Esophagus squamous epithelium (tissue), 5 donors: ENCODE results near the gene TNS1. TPM values are rescaled to one million over a fixed set of nuclear protein-coding genes. Genes with fewer than 3 reads are reported as not detected.
A peak's percentile ranks its signal among the peaks of the same experiment; 100 is the strongest.

ENCODE experiments used
- DNase-seq: peaks from one replicate; lab custom pipeline; 2025; lab: John Stamatoyannopoulos, UW
- H3K27ac ChIP-seq, 4 donors: fragments of 200-600 bp; sonication (generic); one replicate each; pipeline ENCODE4 v1.5.1; 2016 to 2019; ENCODE audit warnings: mild to moderate bottlenecking in 1 of 4
- H3K27me3 ChIP-seq, 4 donors: fragments of 200-600 bp; sonication (generic); 1 replicate in 3 of 4; 2 replicates in 1 of 4; pipeline versions ENCODE4 v1.5.1 to v1.6.0; 2017 to 2021; ENCODE audit warnings: antibody characterized with exemption in 1 of 4
- H3K36me3 ChIP-seq, 3 donors: fragments of 200-600 bp; sonication (generic); one replicate each; pipeline ENCODE4 v1.5.1; 2016 to 2019
- H3K4me1 ChIP-seq, 3 donors: fragments of 200-600 bp; sonication (generic); one replicate each; pipeline ENCODE4 v1.5.1; 2017 to 2019
- H3K4me3 ChIP-seq, 4 donors: fragments of 200-600 bp; sonication (generic); 1 replicate in 3 of 4; 2 replicates in 1 of 4; pipeline ENCODE4 v1.5.1; 2016 to 2019; ENCODE audit warnings: mild to moderate bottlenecking in 2 of 4, moderate library complexity in 1 of 4
- H3K9me3 ChIP-seq, 3 donors: fragments of 200-600 bp; sonication (generic); one replicate each; pipeline ENCODE4 v1.5.1; 2016 to 2019
- POLR2A ChIP-seq, 4 donors: fragments of 450-650 bp; IDR thresholded peaks; one replicate each; pipeline ENCODE4 v1.6.1; 2017; ENCODE audit warnings: antibody characterized with exemption in 4 of 4, mild to moderate bottlenecking in 4 of 4, moderate library complexity in 3 of 4
- WGBS, 2 donors: methylation state at CpG; one replicate each; pipeline ENCODE4 v1.1.5; 2018; 5-methylcytosine and 5-hydroxymethylcytosine counted together
- intact Hi-C: fragments of 100-400 bp; cut with DNase I; formaldehyde crosslinking; loops from one replicate; pipeline ENCODE4 v1.15.0; 2022
- total RNA-seq, 4 donors: library from RNA; depleted of rRNA; stranded (reverse); fragments of >200 nt; gene quantifications; one replicate each; pipeline ENCODE4 v1.1.0, GENCODE V29; 2016
- TF ChIP-seq, protein P1 (sequence below), 6 experiments: fragments of 450-650 bp in 4 of 6; fragments of 200-600 bp in 2 of 6; sonication (generic) in 2 of 6; IDR thresholded peaks; one replicate each; pipeline ENCODE4 v1.5.1; 2016 to 2019; ENCODE audit warnings: antibody characterized with exemption in 6 of 6, mild to moderate bottlenecking in 4 of 6, moderate library complexity in 4 of 6
- donor health status: DM: yes; HTN: yes; CAD: no.

Gene TNS1
- total RNA-seq, 4 donors from 2014 or later: 34.7 to 201 (median 59.2) TPM

DNA sequence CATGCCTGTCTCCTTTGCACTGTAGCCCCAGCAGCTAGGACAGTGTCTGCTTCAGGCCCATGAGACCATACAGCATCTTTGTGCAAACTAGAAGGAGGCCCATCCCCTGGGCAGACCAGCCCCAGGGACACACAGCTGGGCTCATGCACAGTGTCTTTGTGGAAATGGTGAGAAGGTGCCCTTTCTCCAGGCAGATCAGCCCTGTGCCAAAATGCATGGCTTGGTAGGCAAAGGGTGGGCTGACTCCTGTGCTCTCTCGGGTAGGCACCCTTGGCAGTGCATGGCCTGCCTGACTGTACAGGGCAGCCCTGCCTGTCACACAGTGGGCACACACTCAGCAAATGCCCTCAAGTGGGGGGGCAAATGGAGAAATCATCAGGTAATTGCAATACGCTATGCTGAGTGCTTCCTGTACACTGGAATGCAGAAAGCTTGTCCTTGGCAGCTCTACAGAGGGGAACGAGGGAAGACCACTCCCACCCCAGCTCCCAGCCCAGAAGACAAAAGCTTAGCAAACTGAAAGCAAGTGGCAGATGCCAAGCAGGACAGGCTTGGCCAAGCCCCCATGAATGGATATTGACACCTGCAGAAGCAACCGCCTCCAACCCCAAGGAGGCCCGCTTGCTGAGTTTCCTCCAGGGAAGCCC, 21.6 kb downstream of the TNS1 start:
- DNase-seq: no peak
- 21 to 33% methylated on average over 2 to 3 of the region's 5 CpGs for WGBS, 2 donors
- H3K9me3 ChIP-seq: no peaks in the 10 kb centered on the region
- TF ChIP-seq, protein P1, sequence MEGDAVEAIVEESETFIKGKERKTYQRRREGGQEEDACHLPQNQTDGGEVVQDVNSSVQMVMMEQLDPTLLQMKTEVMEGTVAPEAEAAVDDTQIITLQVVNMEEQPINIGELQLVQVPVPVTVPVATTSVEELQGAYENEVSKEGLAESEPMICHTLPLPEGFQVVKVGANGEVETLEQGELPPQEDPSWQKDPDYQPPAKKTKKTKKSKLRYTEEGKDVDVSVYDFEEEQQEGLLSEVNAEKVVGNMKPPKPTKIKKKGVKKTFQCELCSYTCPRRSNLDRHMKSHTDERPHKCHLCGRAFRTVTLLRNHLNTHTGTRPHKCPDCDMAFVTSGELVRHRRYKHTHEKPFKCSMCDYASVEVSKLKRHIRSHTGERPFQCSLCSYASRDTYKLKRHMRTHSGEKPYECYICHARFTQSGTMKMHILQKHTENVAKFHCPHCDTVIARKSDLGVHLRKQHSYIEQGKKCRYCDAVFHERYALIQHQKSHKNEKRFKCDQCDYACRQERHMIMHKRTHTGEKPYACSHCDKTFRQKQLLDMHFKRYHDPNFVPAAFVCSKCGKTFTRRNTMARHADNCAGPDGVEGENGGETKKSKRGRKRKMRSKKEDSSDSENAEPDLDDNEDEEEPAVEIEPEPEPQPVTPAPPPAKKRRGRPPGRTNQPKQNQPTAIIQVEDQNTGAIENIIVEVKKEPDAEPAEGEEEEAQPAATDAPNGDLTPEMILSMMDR (IDR thresholded peaks at IDR 0.05): no peak
- no peak for TF ChIP-seq POLR2A (IDR thresholded peaks at IDR 0.05)
- no peak overlapping the region for H3K4me3 ChIP-seq
- peaks cover 0 to 9% (median 0%) of the 10 kb centered on the region in 3 donors for H3K36me3 ChIP-seq
- peak overlapping the region; percentile 51 to 94 (median 87) for H3K27ac ChIP-seq
- H3K27me3 ChIP-seq: no peaks in the 10 kb centered on the region
- peaks cover 29 to 59% (median 40%) of the 10 kb centered on the region in 3 donors for H3K4me1 ChIP-seq
- intact Hi-C loops: no loop called here

DNA sequence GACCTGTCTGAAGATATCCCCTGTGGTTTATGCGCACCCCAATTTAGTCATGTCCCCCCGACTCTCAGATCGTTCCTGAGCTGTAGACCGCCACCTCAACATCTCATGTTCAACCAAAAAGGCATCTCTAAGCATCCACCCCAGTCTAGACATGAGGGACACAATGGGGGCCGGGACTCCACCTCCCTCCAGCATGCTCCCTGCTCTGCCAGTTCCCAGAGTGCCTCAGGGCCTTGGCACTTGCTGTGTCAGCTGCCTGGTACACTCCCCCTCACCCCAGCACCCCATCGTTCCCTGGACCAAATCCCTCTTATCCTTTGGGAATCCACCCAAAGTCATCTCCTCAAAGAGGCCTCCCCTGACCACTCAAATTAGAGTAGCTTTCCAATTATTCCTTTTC, 22.2 kb downstream of the TNS1 start:
- Histone ChIP-seq H3K4me1 (peaks cover 29 to 63% (median 40%) of the 10 kb centered on the region in 3 donors), H3K9me3 (no peaks in the 10 kb centered on the region), H3K27ac (peak overlapping the region; percentile 68 to 94 (median 87)), H3K27me3 (no peaks in the 10 kb centered on the region), H3K36me3 (peaks cover 0 to 3% (median 0%) of the 10 kb centered on the region in 3 donors), H3K4me3 (no peak overlapping the region)
- 53 to 55% methylated on average over 4 to 6 of the region's 6 CpGs for WGBS, 2 donors
- intact Hi-C loops: no loop called here
- TF ChIP-seq, protein P1 (IDR thresholded peaks at IDR 0.05): no peak
- no peak for TF ChIP-seq POLR2A (IDR thresholded peaks at IDR 0.05)
- no peak for DNase-seq

DNA sequence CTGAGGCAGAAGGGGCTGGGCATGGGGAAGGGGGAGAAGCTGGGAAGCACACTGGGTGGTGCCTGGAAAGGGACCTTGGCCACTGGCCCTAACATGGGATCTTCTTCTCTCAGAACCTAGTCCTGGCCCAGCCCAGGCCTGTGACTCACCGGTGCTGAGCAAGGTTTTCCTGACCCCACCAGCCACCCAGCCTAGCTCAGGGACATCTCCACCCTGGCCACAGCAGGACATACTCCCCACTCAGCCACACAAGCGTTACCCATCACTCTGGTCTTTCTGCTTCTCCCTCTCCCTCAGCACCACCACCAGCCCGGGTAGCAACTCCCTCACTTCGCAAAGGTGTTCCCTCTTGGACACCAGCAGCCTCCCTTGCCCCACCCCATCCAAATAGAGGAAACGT, 22.8 kb downstream of the TNS1 start:
- Histone ChIP-seq H3K27me3 (no peaks in the 10 kb centered on the region), H3K36me3 (no peaks in the 10 kb centered on the region), H3K4me1 (peaks cover 29 to 68% (median 40%) of the 10 kb centered on the region in 3 donors), H3K9me3 (no peaks in the 10 kb centered on the region), H3K4me3 (peak overlapping the region in 1 of 4 donors; percentile 71), H3K27ac (peak overlapping the region; percentile 68 to 94 (median 87))
- 36 to 58% methylated on average over 2 to 4 of the region's 5 CpGs for WGBS, 2 donors
- TF ChIP-seq, protein P1 (IDR thresholded peaks at IDR 0.05): no peak
- TF ChIP-seq POLR2A (IDR thresholded peaks at IDR 0.05): no peak
- intact Hi-C loops: no loop called here
- no peak for DNase-seq

DNA sequence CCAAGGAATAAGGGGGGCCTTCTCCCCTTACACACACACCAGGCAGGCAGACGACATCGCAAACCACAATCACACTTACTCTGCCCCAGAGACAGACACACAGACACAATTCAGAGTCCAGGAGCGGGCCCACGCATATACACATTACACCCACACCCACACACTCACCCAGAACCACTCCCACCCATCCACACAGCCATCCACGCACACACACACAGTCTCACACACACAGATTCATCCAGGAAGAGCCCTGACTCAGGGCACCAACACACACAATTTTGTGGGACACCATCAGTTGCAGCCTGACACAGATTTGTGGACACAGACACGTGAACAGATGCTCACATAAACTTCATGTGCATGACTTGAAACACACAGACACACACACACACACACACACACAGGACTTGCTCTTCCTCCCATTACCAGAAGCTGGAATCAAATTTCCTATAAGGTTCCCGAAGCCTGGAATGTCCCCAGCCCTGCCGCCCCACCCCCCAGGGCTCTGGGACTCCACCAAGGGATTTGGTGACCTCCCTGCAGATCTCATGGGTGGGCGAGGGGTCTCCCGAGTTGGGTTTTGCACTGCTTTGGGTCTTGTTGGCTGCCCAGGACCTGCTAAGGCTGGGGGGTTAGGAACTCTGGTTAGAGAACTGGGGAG, 23.5 kb downstream of the TNS1 start:
- H3K27ac ChIP-seq: peak overlapping the region; percentile 68 to 94 (median 87)
- H3K4me3 ChIP-seq: peak overlapping the region; percentile 32 to 71 (median 50)
- DNase-seq: no peak
- peaks cover 29 to 72% (median 40%) of the 10 kb centered on the region in 3 donors for H3K4me1 ChIP-seq
- H3K9me3 ChIP-seq: no peaks in the 10 kb centered on the region
- intact Hi-C loops: no loop called here
- 41 to 47% methylated on average over 6 to 8 of the region's 10 CpGs for WGBS, 2 donors
- TF ChIP-seq, protein P1 (IDR thresholded peaks at IDR 0.05): no peak
- TF ChIP-seq POLR2A (IDR thresholded peaks at IDR 0.05): no peak
- no peaks in the 10 kb centered on the region for H3K36me3 ChIP-seq
- H3K27me3 ChIP-seq: no peaks in the 10 kb centered on the region

DNA sequence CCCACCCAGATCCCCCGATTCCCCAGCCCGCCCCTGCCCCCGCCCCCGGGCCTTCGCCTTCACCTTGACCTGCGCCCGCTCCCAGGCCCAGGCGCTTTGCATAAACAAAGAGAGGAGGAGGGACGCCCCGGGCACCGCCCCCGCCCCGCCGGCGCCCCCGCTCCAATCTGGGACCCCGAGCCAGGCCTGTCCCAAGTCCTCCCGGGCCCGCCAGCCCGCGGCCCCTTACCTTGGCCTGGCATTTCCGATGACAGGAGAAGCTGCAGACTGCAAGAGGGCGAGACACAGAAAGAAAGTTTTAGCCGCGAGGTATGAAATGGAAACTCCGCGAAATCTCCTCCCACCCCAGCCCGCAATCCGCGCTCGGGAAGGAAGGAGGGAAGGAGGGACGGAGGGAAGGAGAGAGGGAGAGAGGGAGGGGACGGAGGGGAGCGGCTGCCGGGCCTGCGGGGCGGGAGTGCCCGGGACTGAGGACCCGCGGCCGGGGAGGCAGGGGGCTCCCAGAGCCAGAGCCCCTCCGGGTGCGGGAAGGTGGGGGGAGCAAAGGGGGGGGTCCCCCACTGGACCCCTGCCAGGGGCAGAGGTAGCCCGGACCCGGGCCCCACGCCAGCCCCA, 24.2 kb downstream of the TNS1 start:
- intact Hi-C loops: no loop called here

More for the DNA sequence above, 24.2 kb downstream of the TNS1 start:
- Histone ChIP-seq H3K9me3 (no peaks in the 10 kb centered on the region), H3K36me3 (no peaks in the 10 kb centered on the region), H3K4me3 (peak overlapping the region; percentile 32 to 71 (median 50)), H3K4me1 (peaks cover 29 to 75% (median 40%) of the 10 kb centered on the region in 3 donors), H3K27me3 (no peaks in the 10 kb centered on the region), H3K27ac (peak overlapping the region; percentile 68 to 94 (median 87))
- WGBS, 2 donors: 33 to 60% methylated on average over 12 to 17 of the region's 46 CpGs
- no peak for DNase-seq
- TF ChIP-seq, protein P1 (IDR thresholded peaks at IDR 0.05): no peak
- TF ChIP-seq POLR2A (IDR thresholded peaks at IDR 0.05): no peak
